Activated CD8-positive, alpha-beta memory T cell treated with anti-CD3 and anti-CD28 coated beads for 1 hour (primary cell): ENCODE measurements around the gene VKORC1L1.
"Not testable (repeated sequence)": the region's sequence is repeated elsewhere in the genome, so short reads cannot be mapped to it uniquely, and the experiment has no call there.

ENCODE experiments used
- DNase-seq, 2 donors: peaks; one replicate each; pipeline ENCODE4 v3.0.0-alpha.2; 2020; ENCODE audit warnings: low read depth in 1 of 2; ENCODE audit errors: extremely low read depth in 1 of 2

The VKORC1L1 gene

DNA sequence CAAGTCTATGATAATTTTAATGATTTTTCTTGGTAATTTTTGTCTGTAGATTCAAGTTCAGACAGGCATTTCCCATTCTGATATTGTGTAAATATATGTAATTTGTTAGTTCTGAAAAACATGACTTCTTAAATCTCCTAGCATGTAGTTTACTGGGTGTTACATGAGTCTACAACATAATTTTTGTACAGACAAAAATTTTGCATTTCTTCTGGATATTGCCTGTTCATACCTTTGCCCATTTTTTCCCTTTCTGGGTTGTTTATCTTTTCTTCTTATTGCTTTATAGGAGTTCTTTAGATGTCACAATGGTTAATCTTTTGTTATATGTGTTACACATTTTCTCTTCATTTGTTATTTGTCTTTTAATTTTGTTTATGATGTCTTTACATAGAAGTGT, 12.1 kb downstream of the VKORC1L1 start:
- not testable (repeated sequence) for DNase-seq

DNA sequence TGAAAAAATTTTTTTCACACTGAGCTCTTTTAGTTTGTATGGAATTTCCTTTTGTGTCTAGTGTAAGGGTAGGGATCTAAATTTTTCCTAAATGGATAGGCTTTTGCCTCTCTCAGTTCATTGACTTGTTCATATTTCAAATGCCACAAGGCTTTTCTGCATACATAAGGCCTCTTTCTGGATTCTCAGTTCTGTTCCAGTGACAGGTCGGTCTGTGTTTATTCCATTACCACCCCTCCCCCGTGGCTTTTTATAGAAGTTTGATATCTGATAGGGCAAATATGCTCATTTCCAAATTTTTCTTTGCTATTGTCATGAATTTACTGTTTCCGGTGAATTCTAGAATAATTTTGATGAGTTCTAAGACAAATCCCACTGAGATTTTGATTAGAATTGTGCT, 12.7 kb downstream of the VKORC1L1 start:
- DNase-seq = not testable (repeated sequence)

DNA sequence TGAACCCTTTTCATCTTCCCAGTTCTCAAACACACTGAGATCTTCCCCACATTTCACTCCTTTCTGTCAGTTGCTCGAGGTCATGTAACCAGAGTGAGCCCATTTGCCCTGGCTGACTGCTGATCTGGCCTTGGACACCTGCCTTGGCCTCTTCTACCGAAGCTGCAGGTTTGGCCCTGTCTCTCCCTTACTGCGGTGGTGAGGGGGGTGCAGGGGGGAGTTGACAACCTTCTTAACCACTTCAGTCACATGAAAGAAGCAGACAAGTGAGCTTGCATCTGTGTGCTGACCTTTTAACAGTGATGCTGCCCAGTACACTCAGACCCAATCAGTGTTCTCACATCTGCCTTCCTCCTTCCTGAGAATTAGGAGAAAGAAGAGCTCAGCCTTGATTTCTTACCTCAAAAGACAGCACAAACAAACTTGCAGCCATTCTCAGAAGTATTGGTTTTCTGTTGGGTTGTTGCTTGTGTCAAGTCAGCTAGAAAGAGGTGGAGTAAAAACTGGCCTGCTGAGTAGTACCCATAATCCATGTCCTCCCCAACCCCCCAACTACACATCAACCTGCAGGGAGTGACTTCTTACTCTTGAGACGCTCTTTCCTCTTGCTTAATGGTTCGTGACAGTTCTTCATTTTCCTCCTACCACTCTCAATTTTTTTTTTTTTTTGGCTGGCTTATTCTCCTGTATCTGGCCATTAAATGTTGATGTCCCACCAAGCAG, 15.7 kb downstream of the VKORC1L1 start:
- not testable (repeated sequence) for DNase-seq

DNA sequence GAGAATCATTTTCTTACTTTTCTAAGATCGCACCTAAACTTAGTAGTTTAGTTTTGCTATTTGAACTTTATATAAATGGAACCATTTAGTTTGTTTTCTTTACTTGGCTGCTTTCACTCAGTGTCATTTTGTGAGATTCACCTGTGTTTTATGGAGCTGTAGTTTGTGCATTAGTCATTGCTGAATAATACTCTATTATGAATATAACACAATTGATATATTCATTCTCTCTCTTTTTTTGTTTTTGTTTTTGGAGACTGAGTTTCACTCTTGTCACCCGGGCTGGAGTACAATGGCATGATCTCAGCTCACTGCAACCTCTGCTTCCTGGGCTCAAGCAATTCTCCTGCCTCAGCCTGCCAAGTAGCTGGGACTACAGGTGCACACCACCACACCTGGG, 16.8 kb downstream of the VKORC1L1 start:
- not testable (repeated sequence) for DNase-seq

DNA sequence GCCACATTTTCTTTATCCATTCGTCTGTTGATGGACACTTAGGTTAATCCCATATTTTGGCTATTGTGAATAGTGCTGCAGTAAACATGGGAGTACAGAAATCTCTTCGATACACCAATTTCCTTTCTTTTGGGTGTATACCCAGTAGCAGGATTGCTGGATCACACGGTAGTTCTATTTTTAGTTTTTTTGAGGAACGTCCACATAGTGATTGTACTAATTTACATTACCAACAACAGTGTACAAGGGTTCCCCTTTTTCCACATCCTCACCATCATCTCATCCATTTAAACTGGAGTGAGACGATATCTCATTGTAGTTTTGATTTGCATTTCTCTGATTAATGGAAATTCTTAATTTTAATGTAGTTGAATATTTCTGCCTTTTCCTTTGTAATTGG, 19.3 kb downstream of the VKORC1L1 start:
- no peak for DNase-seq

DNA sequence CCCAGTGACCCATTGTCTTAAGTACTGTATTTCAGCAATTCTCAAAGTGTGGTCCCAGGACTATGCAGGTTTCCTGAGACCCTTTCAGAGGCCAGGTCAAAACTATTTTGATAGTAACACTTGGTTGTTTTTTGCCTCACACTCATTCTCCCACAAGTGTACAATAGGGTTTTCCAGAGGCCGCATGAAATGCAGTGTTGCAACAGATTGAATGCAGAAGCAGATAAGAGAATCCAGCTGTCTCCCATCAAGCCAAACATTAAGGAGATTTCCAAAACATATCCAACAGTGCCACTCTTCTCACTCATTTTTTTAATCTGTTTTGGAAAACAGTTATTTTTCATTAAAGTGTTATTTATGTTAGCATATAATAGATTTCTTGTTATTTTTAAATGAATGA, 20.0 kb downstream of the VKORC1L1 start:
- no peak for DNase-seq

DNA sequence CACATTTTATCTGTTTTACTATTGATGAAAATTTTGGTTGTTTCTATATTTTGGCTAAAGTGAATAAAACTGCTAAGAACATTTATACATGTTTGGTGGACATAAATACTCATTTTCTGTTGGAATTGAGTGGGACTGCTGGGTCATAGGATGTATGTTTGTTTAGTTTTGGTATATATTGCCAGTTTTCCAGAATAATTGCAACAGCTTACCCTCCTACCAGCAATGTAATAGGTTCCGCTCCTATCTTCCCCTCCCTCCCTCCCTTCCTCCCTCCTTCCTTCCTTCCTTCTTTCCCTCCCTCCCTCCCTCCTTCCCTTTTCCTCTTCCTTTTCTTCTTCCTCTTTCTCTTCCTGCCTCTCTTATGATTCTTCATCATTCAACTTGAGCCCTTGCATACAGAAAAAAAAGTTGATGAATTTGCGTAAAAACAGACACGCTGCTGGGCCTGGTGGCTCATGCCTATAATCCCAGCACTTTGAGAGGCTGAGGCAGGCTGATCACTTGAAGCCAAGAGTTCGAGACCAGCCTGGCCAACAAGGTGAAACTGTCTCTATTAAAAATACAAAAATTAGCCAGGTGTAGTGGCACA, 23.5 kb downstream of the VKORC1L1 start:
- DNase-seq = no peak

DNA sequence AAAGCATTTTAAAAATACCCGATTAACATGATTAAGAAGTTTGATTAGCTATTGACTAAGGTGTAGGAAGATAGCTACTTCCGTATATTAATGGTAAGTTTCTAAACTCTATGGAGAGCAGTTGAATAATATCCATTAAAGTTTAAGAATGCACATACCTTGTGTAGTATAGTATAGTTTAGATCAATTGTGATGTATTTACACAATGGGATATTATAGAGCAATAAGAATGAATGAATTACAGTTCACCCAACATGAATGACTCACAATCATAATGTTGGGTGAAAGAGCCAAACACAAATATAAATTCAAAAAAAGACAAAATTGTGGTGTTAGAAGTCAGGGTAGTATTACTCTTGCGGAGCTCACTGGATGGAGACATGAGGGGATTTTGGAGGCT, 24.4 kb downstream of the VKORC1L1 start:
- DNase-seq = not testable (repeated sequence)

DNA sequence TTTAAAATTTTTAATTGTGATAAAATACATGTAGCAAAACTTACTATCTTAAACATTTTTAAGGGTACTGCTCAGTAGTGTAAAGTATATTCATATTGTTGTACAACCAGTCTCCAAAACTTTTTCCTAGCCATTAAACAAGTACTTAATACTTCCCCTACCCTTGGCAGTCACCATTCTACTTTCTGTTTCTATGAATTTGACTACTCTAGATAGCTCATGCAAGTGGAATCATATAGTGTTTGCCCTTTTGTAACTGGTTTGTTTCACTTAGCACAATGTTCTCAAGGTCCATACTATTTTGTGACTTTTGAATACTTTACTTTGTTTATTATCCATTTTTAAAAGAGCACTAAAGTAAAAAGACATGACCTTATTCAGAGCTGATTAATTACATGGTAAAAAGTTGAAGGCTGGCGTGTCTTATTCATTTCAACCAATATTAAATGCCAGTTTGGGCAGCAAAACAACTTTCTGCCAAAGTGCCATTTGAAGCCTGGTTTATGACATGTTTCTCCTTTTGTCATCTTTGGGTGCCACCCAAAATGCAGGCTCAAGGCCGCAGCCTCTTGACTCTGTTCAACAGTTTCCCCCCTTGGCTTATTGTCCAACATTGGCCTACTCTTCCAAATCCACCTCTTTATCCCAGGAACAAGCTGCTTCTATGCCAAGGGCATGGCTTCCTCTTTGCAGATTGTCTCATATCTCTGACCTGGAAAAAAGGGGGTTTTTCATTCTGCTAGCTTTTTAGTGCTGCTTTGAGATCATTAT, 26.0 kb downstream of the VKORC1L1 start:
- not testable (repeated sequence) for DNase-seq

DNA sequence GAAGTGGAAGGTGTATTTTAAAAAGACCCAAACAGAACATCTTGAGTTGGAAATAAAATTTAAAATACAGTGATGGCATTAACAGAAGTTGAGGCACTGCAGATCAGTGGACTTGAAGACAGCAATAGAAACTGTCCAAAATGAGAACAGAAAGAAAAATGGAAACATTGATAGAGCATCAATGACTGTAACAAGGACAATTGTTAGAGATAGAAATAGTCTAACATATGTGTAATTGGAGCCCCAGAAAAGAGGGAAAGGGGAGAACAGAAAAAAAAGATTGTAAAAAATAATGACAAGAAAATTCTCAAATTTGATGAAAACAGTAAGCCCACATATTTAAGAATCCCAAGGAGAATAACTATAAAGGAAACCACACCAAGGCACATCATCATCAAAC, 29.4 kb downstream of the VKORC1L1 start:
- DNase-seq = no peak

DNA sequence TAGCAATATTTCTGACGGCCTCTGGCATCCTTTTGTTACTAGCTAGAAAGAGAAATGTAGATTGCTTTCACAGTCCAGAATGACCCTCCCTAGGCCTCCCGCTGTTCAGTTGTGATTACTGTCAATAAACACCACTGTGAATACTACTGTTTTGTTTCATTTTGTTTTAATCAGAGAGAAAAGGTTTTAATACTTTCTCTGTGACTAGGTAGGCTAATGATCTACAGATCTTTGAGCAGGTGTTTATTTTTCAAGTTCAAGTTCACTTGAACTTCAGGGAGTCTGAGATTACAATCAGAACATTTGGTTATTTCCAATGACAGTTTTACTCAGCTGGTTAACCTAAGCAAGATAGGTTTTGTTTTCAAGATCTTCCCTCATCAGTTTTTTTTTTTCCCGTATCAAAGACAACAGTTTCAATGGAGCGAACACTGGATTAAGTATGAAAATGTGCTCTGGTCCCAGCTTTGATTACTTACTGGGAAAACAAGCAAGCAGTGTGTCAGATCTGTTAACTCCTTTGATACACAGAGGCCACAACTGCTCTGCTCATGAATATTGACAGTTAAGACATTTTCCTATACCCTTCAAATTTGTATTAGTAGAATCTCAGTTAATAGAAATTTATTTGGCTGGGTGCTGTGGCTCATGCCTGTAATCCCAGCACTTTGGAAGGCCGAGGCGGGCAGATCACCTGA, 34.8 kb downstream of the VKORC1L1 start:
- DNase-seq = no peak

DNA sequence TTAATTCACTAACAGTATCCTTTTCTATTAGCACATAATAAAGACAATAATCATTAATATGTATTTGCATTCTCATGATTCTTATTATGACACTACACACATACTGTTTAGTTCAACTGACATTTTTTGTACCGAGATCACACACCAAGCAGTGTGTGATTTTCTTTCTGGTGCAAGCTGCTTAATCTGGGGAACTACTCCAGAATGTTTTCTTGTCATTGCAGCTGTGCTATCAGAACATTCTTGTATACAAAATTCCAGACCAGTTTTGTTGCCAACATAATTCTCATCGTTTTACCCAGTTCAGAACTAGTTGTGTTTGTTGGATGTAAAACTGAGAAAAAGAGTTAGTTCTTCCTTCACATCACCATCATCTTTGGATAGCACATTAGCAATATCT, 37.4 kb downstream of the VKORC1L1 start:
- no peak for DNase-seq

DNA sequence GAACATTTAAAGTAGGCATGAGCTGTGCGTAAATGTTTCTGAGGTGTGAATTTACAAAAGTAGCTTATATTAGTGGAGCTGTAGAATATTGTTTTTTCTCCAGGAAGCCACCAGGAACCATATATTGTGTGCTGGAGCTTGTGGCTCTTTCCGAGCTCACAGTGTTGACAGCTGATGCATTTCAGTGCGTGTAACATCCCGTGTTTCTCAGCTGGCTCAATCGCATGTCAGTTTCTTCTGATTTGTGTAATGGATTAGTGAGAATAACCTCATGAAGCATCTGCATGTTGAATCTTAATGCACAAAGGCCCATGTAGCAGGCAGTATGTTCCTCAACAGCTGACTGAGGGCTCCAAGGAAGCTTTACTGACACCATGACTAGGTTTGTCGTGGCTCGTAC, 39.4 kb downstream of the VKORC1L1 start:
- no peak for DNase-seq

DNA sequence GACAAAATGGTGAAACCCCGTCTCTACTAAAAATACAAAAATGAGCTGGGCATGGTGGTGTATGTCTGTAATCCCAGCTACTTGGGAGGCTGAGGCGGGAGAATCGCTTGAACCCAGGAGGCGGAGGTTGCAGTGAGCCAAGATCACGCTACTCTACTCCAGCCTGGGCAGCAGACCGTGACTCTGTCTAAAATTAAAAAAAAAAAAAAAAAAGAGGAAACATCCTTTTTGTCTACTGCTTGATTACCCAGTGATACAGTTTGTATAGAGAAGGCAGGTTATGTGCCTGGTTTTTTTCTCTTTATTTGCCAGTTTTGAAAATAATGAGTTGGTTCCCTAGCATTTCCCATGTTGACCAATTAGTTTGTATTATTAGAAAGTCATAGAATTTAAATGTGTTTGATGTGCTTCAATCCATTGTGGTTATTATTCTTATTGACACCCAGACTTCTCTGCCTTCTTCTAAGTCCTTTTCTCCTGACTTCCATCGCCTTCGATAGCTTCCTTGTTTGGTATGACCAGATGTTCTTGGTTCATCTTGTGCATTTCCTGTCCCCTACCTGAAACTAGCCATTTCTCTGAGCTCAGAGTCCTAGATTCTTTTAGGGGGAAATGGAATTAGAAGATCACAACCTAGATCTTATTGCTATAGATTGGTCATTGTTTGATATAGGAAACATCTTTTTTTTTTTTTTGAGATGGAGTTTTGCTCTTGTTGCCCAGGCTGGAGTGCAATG, 43.2 kb downstream of the VKORC1L1 start:
- no peak for DNase-seq

DNA sequence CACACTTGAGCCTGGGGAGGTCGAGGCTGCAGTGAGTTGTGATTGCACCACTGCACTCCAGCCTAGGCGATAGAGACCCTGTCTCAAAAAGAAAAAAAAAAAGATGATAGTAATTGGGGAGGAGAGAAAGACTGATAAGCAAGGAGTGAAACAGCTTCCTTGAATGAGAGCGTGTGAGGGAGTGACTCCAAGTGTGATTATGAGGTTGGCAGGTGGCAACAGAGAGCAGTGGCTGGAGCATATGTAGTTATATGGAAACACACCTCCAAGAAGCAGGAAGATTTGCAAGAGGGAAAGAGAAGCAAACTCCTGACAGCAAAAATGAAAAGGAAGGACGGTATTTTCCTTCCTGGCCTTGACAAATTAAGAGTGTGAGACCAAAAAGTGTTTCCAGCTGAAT, 50.4 kb downstream of the VKORC1L1 start:
- no peak for DNase-seq

DNA sequence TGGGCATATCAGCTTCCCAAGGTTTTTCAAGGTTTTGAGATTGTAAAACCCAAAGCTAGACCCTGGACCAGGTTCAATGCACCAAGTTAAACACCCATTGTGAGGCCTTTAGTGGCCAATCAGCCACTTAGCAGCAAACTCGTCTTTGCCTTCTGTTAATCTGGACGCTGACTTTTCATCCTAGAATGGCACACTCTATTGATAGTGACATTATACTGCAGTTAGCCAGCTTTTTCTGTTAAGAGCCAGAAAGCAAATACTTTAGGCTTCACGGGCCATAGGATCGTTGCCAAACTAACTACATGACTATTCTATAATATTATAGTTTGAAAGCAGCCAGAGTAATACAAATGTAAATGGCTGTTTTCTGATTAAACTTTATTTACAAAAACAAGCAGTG, 51.3 kb downstream of the VKORC1L1 start:
- DNase-seq = no peak

DNA sequence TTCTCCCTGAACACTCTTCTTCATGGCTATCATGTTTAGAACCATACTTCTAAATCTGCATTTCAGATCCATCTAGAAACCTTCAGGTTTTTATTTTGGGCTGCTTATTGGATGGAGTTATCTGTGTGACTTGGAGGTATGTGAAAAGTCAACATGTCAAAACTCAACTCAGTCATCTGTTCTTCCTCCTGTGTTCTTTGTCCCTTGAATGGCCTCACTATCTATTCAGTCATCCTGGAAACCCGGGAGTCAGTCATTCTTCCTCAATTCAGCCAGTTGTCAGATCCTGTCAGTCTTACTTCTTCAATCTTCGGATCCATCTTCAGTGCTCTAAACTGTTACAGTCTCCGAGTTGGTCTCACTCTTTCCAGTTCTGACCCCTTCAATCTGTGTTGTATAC, 52.2 kb downstream of the VKORC1L1 start:
- DNase-seq = no peak

DNA sequence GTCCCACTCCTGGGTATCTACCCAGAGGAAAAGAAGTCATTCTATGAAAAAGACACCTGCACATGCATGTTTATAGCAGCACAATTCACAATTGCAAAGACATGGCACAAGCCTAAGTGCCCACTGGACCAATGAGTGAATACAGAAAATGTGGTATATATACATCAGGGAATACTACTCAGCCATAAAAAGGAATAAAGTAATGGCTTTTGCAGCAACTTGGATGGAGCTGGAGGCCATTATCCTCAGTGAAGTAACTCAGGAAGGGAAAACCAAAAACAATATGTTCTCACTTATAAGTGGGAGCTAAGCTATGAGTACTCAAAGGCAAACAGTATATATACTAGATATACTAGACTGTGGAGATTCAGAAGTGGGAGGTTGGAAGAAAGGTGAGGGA, 53.7 kb downstream of the VKORC1L1 start:
- no peak for DNase-seq

DNA sequence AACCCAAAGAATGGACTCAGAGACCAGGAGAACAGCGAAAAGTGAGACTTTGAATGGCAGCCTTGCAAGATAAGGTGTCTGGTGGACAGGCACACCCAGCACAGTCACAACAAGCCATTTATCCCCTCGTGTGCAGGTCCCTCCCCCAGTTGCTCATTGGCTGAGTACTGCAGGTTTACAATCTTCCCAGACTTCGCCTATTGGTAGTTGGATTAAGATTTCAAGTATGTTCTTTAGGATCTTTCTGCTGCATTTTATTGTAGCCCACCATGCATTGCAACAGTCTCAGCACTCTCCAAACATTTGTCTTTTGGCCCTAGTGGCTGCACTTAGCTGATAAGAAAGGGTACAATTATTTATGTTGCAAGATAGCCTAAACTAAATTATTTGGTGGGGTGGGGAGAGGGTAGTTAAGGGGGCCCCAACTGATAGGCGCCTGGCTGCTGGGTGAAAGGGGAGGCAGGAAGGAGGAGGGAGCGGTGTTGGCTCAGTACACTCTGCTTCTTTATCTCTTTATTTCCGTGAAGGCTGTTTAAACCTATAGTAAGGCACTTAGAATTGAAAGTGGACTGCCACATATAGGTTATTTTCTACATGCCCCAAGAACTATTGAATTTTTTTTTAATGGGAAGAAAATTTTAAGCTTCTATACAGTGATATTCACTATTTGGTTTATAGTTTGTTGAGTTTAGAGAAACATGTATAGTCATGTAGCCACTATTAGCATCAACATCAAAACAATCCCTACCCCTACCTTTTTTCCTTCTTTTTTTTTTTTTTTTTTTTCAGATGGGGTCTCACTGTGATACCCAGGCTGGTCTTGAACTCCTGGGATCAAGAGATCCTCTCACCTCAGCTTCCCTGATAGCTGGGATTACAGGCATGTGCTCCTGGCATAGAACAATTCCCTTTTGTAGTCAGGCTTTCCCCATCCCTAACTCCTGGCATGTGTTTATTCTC, 54.9 kb downstream of the VKORC1L1 start:
- no peak for DNase-seq

DNA sequence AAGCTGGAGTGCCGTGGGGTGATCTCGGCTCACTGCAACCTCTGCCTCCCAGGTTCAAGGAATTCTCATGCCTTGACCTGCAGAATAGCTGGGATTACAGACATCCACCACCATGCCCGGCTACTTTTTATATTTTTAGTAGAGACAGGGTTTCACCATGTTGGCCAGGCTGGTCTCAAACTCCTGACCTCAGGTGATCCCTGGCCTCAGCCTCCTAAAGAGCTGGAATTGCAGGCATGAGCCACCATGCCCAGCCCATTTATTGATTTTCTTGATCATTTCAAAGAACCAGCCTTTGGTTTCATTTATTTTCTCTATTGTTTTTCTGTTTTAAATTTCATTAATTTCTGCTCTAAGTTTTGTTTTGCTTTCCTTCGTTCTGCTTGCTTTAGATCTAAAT, 58.8 kb downstream of the VKORC1L1 start:
- no peak for DNase-seq
